GM12891 (cell line): ENCODE measurements around the gene KYAT1.

Source experiments
- POLR2A ChIP-seq: IDR thresholded peaks from 2 replicates; pipeline ENCODE4 v1.6.1; 2011; ENCODE audit warnings: low read depth, low read length, control low read depth
- POLR2AphosphoS5 ChIP-seq: IDR thresholded peaks from 2 replicates; pipeline ENCODE4 v1.6.1; 2011; ENCODE audit warnings: low read depth, low read length, control low read depth
- TAF1 ChIP-seq: IDR thresholded peaks from 2 replicates; pipeline ENCODE4 v1.6.1; 2011; ENCODE audit warnings: low read depth, low read length, control low read depth

GRCh38 chr9:128824911-128825310 is 56.8 kb downstream of the KYAT1 start:
- no peak; the same call in 1 of the 2 replicates for TF ChIP-seq POLR2A
- no peak for TF ChIP-seq POLR2AphosphoS5
- no peak for TF ChIP-seq TAF1
